Activated CD4-positive, alpha-beta T cell treated with anti-CD3 and anti-CD28 coated beads, Interleukin-2, amount 50 U/mL, for 24 hours (primary cell): ENCODE measurements around the gene WEE2.
"Not testable (repeated sequence)": the region's sequence is repeated elsewhere in the genome, so short reads cannot be mapped to it uniquely, and the experiment has no call there.

Experiments
- DNase-seq, 2 donors: peaks; one replicate each; pipeline ENCODE4 v3.0.0-alpha.2; 2020; ENCODE audit warnings: low read depth in 1 of 2, low spot score in 1 of 2

WEE2 gene

GRCh38 chr7:141770083-141770583 lies 62.0 kb downstream of the WEE2 start:
- DNase-seq: not testable (repeated sequence)

GRCh38 chr7:141776374-141776773 lies 68.2 kb downstream of the WEE2 start, which contains the start of gene TAS2R4:
Gene TAS2R4, plus strand, starts transcription at chr7:141776674. Its CDS starts 1,815 bp downstream, at chr7:141778489.
- DNase-seq: no peak
